Measurements from ENCODE around the gene CSAD. TPM values are rescaled to one million over a fixed set of nuclear protein-coding genes. Genes with fewer than 3 reads are reported as not detected.
A peak's percentile ranks its signal among the peaks of the same experiment; 100 is the strongest.

The CSAD gene
- total and polyA plus RNA-seq, 2 of the 13 experiments (the other 11 are each of a cell fraction or from before 2014, with no cell fraction given) = 7.2 to 23.5 TPM

GRCh38 chr12:53145383-53146260 is 35.1 kb downstream of the CSAD start (continued):
- TF ChIP-seq ZNF687 (CRISPR knock-in tag; IDR thresholded peaks at IDR 0.05) (no peak), USF2 (IDR thresholded peaks at IDR 0.05; ENCODE audit: low read depth, low read length) (no peak), USF2 (CRISPR knock-in tag; IDR thresholded peaks at IDR 0.05; ENCODE audit: borderline replicate concordance) (no peak), NR2F6 (IDR thresholded peaks at IDR 0.05) (peak; percentile 83), NR2F6 (CRISPR knock-in tag; IDR thresholded peaks at IDR 0.05) (peak; percentile 85), ZNF143 (CRISPR knock-in tag; IDR thresholded peaks at IDR 0.05) (no peak), FOXA1 (IDR thresholded peaks at IDR 0.05) (no peak), FOXA1 (CRISPR knock-in tag; IDR thresholded peaks at IDR 0.05) (0 out of 2 replicates have a peak, but pooled peaks have one; percentile 8), ATF7 (IDR thresholded peaks at IDR 0.05) (no peak), ATF7 (CRISPR knock-in tag; IDR thresholded peaks at IDR 0.05) (no peak), HHEX (CRISPR knock-in tag; IDR thresholded peaks at IDR 0.05) (no peak), PITX1 (CRISPR knock-in tag; IDR thresholded peaks at IDR 0.05) (0 out of 2 replicates have a peak, but pooled peaks have one; percentile 34), ELF4 (CRISPR knock-in tag; IDR thresholded peaks at IDR 0.05; ENCODE audit: borderline replicate concordance) (no peak), ZFX (CRISPR knock-in tag; IDR thresholded peaks at IDR 0.05; ENCODE audit: low read depth) (0 out of 2 replicates have a peak, but pooled peaks have one; percentile 26), SKI (IDR thresholded peaks at IDR 0.05; ENCODE audit: partially characterized antibody) (peak; percentile 97), RAD21 (CRISPR knock-in tag; IDR thresholded peaks at IDR 0.05) (no peak)
- TF ChIP-seq, protein P1, sequence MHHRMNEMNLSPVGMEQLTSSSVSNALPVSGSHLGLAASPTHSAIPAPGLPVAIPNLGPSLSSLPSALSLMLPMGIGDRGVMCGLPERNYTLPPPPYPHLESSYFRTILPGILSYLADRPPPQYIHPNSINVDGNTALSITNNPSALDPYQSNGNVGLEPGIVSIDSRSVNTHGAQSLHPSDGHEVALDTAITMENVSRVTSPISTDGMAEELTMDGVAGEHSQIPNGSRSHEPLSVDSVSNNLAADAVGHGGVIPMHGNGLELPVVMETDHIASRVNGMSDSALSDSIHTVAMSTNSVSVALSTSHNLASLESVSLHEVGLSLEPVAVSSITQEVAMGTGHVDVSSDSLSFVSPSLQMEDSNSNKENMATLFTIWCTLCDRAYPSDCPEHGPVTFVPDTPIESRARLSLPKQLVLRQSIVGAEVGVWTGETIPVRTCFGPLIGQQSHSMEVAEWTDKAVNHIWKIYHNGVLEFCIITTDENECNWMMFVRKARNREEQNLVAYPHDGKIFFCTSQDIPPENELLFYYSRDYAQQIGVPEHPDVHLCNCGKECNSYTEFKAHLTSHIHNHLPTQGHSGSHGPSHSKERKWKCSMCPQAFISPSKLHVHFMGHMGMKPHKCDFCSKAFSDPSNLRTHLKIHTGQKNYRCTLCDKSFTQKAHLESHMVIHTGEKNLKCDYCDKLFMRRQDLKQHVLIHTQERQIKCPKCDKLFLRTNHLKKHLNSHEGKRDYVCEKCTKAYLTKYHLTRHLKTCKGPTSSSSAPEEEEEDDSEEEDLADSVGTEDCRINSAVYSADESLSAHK (CRISPR knock-in tag; IDR thresholded peaks at IDR 0.05; ENCODE audit: borderline replicate concordance) = no peak
- TF ChIP-seq, protein P2, sequence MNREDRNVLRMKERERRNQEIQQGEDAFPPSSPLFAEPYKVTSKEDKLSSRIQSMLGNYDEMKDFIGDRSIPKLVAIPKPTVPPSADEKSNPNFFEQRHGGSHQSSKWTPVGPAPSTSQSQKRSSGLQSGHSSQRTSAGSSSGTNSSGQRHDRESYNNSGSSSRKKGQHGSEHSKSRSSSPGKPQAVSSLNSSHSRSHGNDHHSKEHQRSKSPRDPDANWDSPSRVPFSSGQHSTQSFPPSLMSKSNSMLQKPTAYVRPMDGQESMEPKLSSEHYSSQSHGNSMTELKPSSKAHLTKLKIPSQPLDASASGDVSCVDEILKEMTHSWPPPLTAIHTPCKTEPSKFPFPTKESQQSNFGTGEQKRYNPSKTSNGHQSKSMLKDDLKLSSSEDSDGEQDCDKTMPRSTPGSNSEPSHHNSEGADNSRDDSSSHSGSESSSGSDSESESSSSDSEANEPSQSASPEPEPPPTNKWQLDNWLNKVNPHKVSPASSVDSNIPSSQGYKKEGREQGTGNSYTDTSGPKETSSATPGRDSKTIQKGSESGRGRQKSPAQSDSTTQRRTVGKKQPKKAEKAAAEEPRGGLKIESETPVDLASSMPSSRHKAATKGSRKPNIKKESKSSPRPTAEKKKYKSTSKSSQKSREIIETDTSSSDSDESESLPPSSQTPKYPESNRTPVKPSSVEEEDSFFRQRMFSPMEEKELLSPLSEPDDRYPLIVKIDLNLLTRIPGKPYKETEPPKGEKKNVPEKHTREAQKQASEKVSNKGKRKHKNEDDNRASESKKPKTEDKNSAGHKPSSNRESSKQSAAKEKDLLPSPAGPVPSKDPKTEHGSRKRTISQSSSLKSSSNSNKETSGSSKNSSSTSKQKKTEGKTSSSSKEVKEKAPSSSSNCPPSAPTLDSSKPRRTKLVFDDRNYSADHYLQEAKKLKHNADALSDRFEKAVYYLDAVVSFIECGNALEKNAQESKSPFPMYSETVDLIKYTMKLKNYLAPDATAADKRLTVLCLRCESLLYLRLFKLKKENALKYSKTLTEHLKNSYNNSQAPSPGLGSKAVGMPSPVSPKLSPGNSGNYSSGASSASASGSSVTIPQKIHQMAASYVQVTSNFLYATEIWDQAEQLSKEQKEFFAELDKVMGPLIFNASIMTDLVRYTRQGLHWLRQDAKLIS (CRISPR knock-in tag; IDR thresholded peaks at IDR 0.05) = no peak

Measured in HepG2 (cell line).